Muscle of leg (tissue), 11 donors: ENCODE measurements around the gene CERK. TPM values are rescaled to one million over a fixed set of nuclear protein-coding genes. Genes with fewer than 3 reads are reported as not detected.
"Not testable (repeated sequence)": the region's sequence is repeated elsewhere in the genome, so short reads cannot be mapped to it uniquely, and the experiment has no call there.

Source experiments
- DNase-seq: peaks from one replicate; pipeline ENCODE4 v3.0.0; 2013
- H3K27ac ChIP-seq: one replicate; pipeline ENCODE4 v1.5.1; 2013; ENCODE audit warnings: mild to moderate bottlenecking, low read length, control low read depth
- H3K27me3 ChIP-seq: one replicate; pipeline ENCODE4 v1.6.1; 2013; ENCODE audit warnings: low read length; ENCODE audit not compliant: control insufficient read depth, insufficient read depth
- H3K36me3 ChIP-seq: one replicate; pipeline ENCODE4 v1.6.1; 2013; ENCODE audit warnings: low read length; ENCODE audit not compliant: control insufficient read depth, insufficient read depth
- H3K4me1 ChIP-seq: one replicate; pipeline ENCODE4 v1.6.1; 2013; ENCODE audit warnings: low read length; ENCODE audit not compliant: control insufficient read depth, insufficient read depth
- H3K4me3 ChIP-seq: one replicate; pipeline ENCODE4 v1.5.1; 2013; ENCODE audit warnings: low read length, control low read depth
- H3K9me3 ChIP-seq: replicated peaks from 2 replicates; pipeline ENCODE4 v1.6.1; 2013; ENCODE audit warnings: low read depth, low read length; ENCODE audit not compliant: control insufficient read depth
- WGBS: methylation state at CpG from one replicate; pipeline ENCODE4 v1.1.5; 2013; ENCODE audit warnings: missing lambda C conversion rate; ENCODE audit not compliant: insufficient coverage; 5-methylcytosine and 5-hydroxymethylcytosine counted together
- polyA plus RNA-seq, 8 donors: library from polyadenylated mRNA; unstranded; fragments of 120-200 nt; gene quantifications; one replicate each; pipeline versions ENCODE4 v1.2.1 to v1.2.3, GENCODE V29; 2013; ENCODE audit warnings: inconsistent platforms in 1 of 8, low replicate concordance in 1 of 8; ENCODE audit not compliant: insufficient read length in 8 of 8, insufficient read depth in 1 of 8
- total RNA-seq: library from RNA; stranded (reverse); fragments of 120-200 nt; gene quantifications from one replicate; pipeline ENCODE4 v1.2.4, GENCODE V29; 2013

The CERK gene
- total and polyA plus RNA-seq, 9 donors = 18.5 to 33.0 (median 25.4) TPM

- H3K9me3 ChIP-seq = no peaks in the 10 kb centered on the region
- no peaks in the 10 kb centered on the region for H3K36me3 ChIP-seq
- no peak overlapping the region for H3K4me3 ChIP-seq
- peaks cover 55% of the 10 kb centered on the region for H3K4me1 ChIP-seq
- DNase-seq = no peak
- H3K27ac ChIP-seq = peak overlapping the region; percentile 51
- H3K27me3 ChIP-seq = no peaks in the 10 kb centered on the region
- WGBS = 58% methylated on average over 5 of the region's 24 CpGs
These were observed 97.6 kb downstream of the CERK start for GRCh38 chr22:46640293-46641055.

GRCh38 chr22:46639843-46640242, 98.2 kb downstream of the CERK start:
- WGBS = 68% methylated on average over 11 of the region's 11 CpGs
- Histone ChIP-seq H3K27me3 (no peaks in the 10 kb centered on the region), H3K4me1 (peaks cover 58% of the 10 kb centered on the region), H3K9me3 (no peaks in the 10 kb centered on the region), H3K36me3 (no peaks in the 10 kb centered on the region), H3K4me3 (no peak overlapping the region), H3K27ac (peak overlapping the region; percentile 51)
- DNase-seq = no peak

GRCh38 chr22:46638601-46639431, 99.2 kb downstream of the CERK start:
- Histone ChIP-seq H3K4me3 (no peak overlapping the region), H3K4me1 (peaks cover 58% of the 10 kb centered on the region), H3K27ac (no peak overlapping the region), H3K36me3 (no peaks in the 10 kb centered on the region), H3K9me3 (no peaks in the 10 kb centered on the region), H3K27me3 (no peaks in the 10 kb centered on the region)
- WGBS = 40% methylated on average over 17 of the region's 18 CpGs
- DNase-seq = peak; percentile 62

- no peak for DNase-seq
These were observed 100.1 kb downstream of the CERK start for GRCh38 chr22:46637711-46638600.

GRCh38 chr22:46636221-46637002, 101.6 kb downstream of the CERK start:
- 59% methylated on average over 26 of the region's 29 CpGs for WGBS
- Histone ChIP-seq H3K27ac (peak overlapping the region; percentile 84), H3K9me3 (no peaks in the 10 kb centered on the region), H3K36me3 (no peaks in the 10 kb centered on the region), H3K4me3 (no peak overlapping the region), H3K27me3 (no peaks in the 10 kb centered on the region), H3K4me1 (peaks cover 56% of the 10 kb centered on the region)
- peak; percentile 64 for DNase-seq

More at GRCh38 chr22:46637711-46638600, 100.1 kb downstream of the CERK start:
- Histone ChIP-seq H3K4me1 (peaks cover 58% of the 10 kb centered on the region), H3K4me3 (no peak overlapping the region), H3K27ac (no peak overlapping the region), H3K36me3 (no peaks in the 10 kb centered on the region), H3K9me3 (no peaks in the 10 kb centered on the region), H3K27me3 (no peaks in the 10 kb centered on the region)
- 75% methylated on average over 15 of the region's 21 CpGs for WGBS

GRCh38 chr22:46635756-46636155, 102.3 kb downstream of the CERK start:
- H3K36me3 ChIP-seq = peaks cover 2% of the 10 kb centered on the region
- peaks cover 49% of the 10 kb centered on the region for H3K4me1 ChIP-seq
- H3K9me3 ChIP-seq = no peaks in the 10 kb centered on the region
- no peak for DNase-seq
- H3K27me3 ChIP-seq = no peaks in the 10 kb centered on the region
- H3K4me3 ChIP-seq = no peak overlapping the region
- WGBS = 58% methylated on average over 9 of the region's 11 CpGs
- no peak overlapping the region for H3K27ac ChIP-seq

GRCh38 chr22:46634973-46635685, 102.9 kb downstream of the CERK start:
- H3K4me1 ChIP-seq = peaks cover 44% of the 10 kb centered on the region
- H3K36me3 ChIP-seq, H3K4me3 ChIP-seq, H3K27ac ChIP-seq, DNase-seq, H3K9me3 ChIP-seq, H3K27me3 ChIP-seq: not testable (repeated sequence)
- 15% methylated on average over 4 of the region's 30 CpGs for WGBS
